Kidney capillary endothelial cell (primary cell): ENCODE data around the gene CRADD.
A peak's percentile ranks its signal among the peaks of the same experiment; 100 is the strongest.
"Not testable (repeated sequence)": the region's sequence is repeated elsewhere in the genome, so short reads cannot be mapped to it uniquely, and the experiment has no call there.

Experiments used
- DNase-seq: peaks from one replicate; pipeline ENCODE4 v3.0.0-alpha.2; 2018; ENCODE audit warnings: low spot score

The CRADD gene

GRCh38 chr12:93758801-93759373 is 81.7 kb downstream of the CRADD start:
- no peak for DNase-seq

DNA sequence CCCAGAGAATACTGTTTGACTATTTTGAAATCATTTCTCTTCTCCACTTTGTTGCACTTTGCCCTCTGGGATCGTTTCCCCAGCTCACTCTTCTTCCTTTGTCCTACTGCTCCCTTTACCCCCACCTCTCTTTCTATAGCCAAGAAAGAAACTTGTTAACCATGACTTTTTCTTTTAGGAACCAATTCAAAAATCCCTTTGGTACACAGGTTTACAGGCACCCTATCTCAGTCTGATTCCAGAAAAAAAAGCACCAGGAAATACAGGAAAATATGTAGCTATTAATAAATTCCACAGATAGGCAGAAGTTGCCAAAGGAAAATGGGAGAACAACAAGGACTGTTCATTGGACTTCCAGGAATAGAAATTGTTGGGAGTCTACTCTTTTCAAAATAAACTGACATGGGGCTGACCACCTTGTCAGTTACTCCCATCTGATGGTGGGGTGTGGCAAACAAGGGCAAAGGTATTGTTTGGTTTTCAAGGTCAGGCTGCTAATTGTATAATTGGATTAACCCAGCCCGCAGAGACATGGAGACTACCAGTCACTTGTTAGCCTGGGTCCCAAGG is 82.4 kb downstream of the CRADD start:
- DNase-seq = no peak

GRCh38 chr12:93760275-93760875 is 83.2 kb downstream of the CRADD start:
- DNase-seq = no peak

- peak; percentile 24 for DNase-seq
Measured at GRCh38 chr12:93762059-93762719, 85.0 kb downstream of the CRADD start.

DNA sequence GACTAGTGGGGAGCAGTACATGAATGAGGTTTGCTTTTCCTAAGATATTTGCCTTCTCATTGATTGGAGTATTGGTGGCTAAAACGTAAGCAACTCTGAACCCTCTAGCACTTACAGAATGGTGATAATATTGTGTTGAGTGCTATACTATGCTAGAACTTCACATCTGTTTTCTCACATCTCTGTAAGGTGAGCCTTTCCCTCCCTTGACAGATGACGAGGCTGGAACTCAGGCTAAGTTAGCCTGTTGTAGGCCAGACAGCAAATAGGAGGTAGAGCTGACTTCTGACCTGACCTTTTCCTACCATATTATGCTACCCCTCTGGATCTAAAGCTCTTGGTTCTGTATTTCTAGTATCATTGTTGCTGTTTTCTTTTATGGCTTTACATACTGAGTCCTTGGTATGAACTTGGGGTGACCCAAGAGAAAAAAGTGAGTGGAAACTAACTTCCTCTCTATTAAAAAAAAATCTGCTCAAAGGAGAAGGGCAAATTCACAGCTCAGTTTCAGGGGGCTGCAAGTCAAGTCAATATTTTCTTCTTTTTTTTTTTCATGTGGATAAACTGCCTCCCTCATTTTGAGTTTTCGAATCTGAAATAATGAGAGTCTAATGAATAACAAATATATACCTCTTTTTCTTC is 85.9 kb downstream of the CRADD start:
- no peak for DNase-seq

DNA sequence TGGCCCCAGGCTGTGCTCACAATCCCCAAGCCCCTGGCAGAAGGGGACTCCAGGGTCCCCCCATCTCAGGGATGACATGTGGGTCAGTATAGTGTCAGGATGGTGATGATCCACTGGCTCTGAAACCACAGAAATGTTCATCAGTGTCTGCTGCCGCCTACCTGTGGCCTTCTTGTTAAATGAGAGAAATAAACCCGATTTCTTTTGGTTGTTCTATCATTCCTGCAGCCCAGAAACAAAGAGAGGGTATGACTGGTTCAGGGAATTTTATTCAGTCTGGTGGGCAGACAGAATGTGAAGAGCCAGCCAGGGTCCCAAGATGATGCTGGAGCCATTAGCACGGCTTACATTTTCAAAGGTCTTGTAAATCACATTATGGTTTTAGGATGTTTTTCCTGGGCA is 86.6 kb downstream of the CRADD start:
- no peak for DNase-seq

DNA sequence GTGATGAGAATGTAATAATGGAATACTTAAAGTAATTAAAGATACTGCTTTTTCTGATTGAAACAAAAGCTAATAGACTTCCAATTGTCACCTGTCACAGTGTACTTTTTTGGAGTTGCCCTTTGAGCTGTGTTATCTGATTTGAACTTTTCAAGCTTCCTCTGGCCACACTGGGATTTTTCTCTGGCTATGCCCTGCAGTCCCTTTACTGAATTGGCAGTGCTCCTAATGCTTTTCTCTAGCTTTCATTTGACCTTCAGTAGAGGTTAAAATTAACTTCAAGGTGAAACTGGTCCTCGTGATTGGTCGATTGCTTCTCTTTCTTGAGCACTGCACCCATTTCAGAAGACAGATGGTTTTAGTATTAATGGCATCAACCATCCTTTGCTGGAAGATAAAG is 89.2 kb downstream of the CRADD start:
- DNase-seq = no peak

GRCh38 chr12:93766796-93767523 is 89.8 kb downstream of the CRADD start:
- peak; percentile 40 for DNase-seq

GRCh38 chr12:93767524-93767863 is 90.3 kb downstream of the CRADD start:
- no peak for DNase-seq

GRCh38 chr12:93772003-93772700 is 95.0 kb downstream of the CRADD start:
- no peak for DNase-seq

- DNase-seq = no peak
Measured at GRCh38 chr12:93773122-93773871, 96.1 kb downstream of the CRADD start.

- no peak for DNase-seq
Measured at GRCh38 chr12:93776581-93777018, 99.4 kb downstream of the CRADD start.

- peak; percentile 97 for DNase-seq
Measured at GRCh38 chr12:93777254-93777653, 100.1 kb downstream of the CRADD start.

- peak; percentile 89 for DNase-seq
Measured at GRCh38 chr12:93778306-93778705, 101.1 kb downstream of the CRADD start.

DNA sequence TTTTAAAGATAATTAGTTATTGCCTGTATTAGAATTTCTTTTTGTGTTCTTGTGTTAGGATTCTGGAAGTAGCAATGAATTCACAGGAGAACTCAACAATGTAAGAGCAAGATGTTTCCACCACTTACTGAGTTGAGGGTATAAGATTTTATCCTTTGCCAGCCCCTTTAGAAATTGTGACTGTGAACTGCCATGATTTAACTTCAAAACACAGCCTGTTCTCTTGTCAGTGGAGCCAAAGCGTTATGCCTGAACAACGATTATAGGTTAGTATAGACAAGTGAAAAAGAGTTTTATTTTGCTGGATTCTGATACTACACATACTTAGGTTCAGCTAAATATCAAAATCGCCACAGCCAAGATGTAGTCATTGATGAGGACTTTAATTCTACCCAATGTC is 101.6 kb downstream of the CRADD start:
- no peak for DNase-seq

- DNase-seq = no peak
Measured at GRCh38 chr12:93780101-93780641, 103.0 kb downstream of the CRADD start.

DNA sequence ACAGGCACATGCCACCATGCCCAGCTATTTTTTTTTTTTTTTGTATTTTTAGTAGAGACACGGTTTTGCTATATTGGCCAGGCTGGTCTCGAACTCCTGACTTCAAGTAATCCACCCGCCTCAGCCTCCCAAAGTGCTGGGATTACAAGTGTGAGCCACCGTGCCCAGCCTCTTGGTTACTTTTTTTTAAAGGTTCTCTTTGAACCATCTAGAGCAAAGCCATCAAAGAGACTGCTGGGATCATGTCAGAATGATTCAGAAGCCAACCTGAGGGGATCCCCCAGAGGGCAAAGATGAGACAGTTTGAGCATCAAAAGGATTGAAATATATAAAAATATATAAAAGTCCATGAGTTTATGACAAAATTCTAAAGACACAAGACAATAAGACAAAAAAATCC is 103.7 kb downstream of the CRADD start:
- not testable (repeated sequence) for DNase-seq

DNA sequence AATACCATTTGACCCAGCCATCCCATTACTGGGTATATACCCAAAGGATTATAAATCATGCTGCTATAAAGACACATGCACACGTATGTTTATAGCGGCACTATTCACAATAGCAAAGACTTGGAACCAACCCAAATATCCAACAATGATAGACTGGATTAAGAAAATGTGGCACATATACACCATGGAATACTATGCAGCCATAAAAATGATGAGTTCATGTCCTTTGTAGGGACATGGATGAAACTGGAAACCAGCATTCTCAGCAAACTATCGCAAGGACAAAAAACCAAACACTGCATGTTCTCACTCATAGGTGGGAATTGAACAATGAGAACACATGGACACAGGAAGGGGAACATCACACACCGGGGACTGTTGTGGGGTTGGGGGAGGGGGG is 104.8 kb downstream of the CRADD start:
- not testable (repeated sequence) for DNase-seq

DNA sequence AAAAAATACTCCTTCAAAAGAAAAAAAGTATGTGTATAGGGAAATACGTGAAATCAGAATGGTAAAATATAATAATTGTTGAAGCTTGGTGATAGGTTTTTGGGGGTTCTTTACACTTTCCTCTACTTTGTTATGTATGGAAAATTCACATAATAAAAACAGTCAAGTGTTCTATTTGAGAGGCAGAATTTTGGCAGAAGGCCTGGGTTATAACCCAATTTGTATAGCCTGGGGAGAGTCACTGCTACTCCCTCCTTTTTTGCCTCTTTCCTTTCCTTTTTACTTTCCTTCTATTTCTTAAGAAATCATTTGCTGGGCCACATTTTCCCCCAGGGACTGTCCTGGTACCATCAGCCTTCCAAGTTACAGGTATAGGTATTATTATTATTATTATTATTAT is 105.7 kb downstream of the CRADD start:
- DNase-seq = no peak

- DNase-seq = no peak
Measured at GRCh38 chr12:93783832-93784231, 106.7 kb downstream of the CRADD start.
